Mononuclear cell (primary cell): ENCODE results near the gene PRCC. TPM values are rescaled to one million over a fixed set of nuclear protein-coding genes. Genes with fewer than 3 reads are reported as not detected.

Experiments used
- H3K27me3 ChIP-seq: 2 replicates; pipeline ENCODE4 v1.6.0; 2011; ENCODE audit warnings: low read length, control low read depth; ENCODE audit not compliant: insufficient read depth
- H3K4me1 ChIP-seq: 2 replicates; pipeline ENCODE4 v1.5.1; 2011; ENCODE audit warnings: mild to moderate bottlenecking, low read length, control low read depth; ENCODE audit not compliant: insufficient read depth
- H3K4me3 ChIP-seq: 2 replicates; pipeline ENCODE4 v1.5.1; 2011; ENCODE audit warnings: mild to moderate bottlenecking, low read length, moderate library complexity
- H3K9me3 ChIP-seq: 2 replicates; pipeline ENCODE4 v1.5.1; 2011; ENCODE audit warnings: low read depth, mild to moderate bottlenecking, control low read depth, low read length
- total RNA-seq: library from RNA; depleted of rRNA; stranded (reverse); fragments of >200 nt; gene quantifications from one replicate; pipeline ENCODE4 v1.2.3, GENCODE V29; 2012

Gene PRCC
- total RNA-seq, 1 donor = 19.6 TPM

- H3K4me1 ChIP-seq = peaks cover 5% of the 10 kb centered on the region
- H3K4me3 ChIP-seq = no peak overlapping the region
- H3K27me3 ChIP-seq = no peaks in the 10 kb centered on the region
- H3K9me3 ChIP-seq = no peaks in the 10 kb centered on the region
Observed at GRCh38 chr1:156795787-156796186, 28.5 kb downstream of the PRCC start.

- no peak overlapping the region for H3K4me3 ChIP-seq
- H3K9me3 ChIP-seq = no peaks in the 10 kb centered on the region
Observed at GRCh38 chr1:156796340-156797097, 29.2 kb downstream of the PRCC start.

GRCh38 chr1:156797212-156797871 lies 30.0 kb downstream of the PRCC start:
- no peaks in the 10 kb centered on the region for H3K9me3 ChIP-seq
- no peak overlapping the region for H3K4me3 ChIP-seq
- no peaks in the 10 kb centered on the region for H3K27me3 ChIP-seq
- peaks cover 7% of the 10 kb centered on the region for H3K4me1 ChIP-seq

More at GRCh38 chr1:156796340-156797097, 29.2 kb downstream of the PRCC start:
- no peaks in the 10 kb centered on the region for H3K27me3 ChIP-seq
- peaks cover 6% of the 10 kb centered on the region for H3K4me1 ChIP-seq

- no peak overlapping the region for H3K4me3 ChIP-seq
- H3K9me3 ChIP-seq = no peaks in the 10 kb centered on the region
- peaks cover 17% of the 10 kb centered on the region for H3K4me1 ChIP-seq
- no peaks in the 10 kb centered on the region for H3K27me3 ChIP-seq
Observed at GRCh38 chr1:156801409-156802121, 34.2 kb downstream of the PRCC start.

GRCh38 chr1:156802421-156802935 lies 35.1 kb downstream of the PRCC start:
- Histone ChIP-seq H3K27me3 (no peaks in the 10 kb centered on the region), H3K4me3 (no peak overlapping the region), H3K9me3 (no peaks in the 10 kb centered on the region), H3K4me1 (peaks cover 20% of the 10 kb centered on the region)

GRCh38 chr1:156803086-156803851 lies 35.9 kb downstream of the PRCC start:
- Histone ChIP-seq H3K9me3 (no peaks in the 10 kb centered on the region), H3K27me3 (no peaks in the 10 kb centered on the region), H3K4me3 (no peak overlapping the region), H3K4me1 (peaks cover 28% of the 10 kb centered on the region)

- H3K4me3 ChIP-seq = no peak overlapping the region
- H3K9me3 ChIP-seq = no peaks in the 10 kb centered on the region
- H3K27me3 ChIP-seq = no peaks in the 10 kb centered on the region
- peaks cover 30% of the 10 kb centered on the region for H3K4me1 ChIP-seq
Observed at GRCh38 chr1:156804026-156804425, 36.7 kb downstream of the PRCC start.

- no peaks in the 10 kb centered on the region for H3K9me3 ChIP-seq
- H3K4me1 ChIP-seq = peaks cover 30% of the 10 kb centered on the region
- no peaks in the 10 kb centered on the region for H3K27me3 ChIP-seq
- H3K4me3 ChIP-seq = no peak overlapping the region
Observed at GRCh38 chr1:156804572-156805243, 37.4 kb downstream of the PRCC start.

- no peaks in the 10 kb centered on the region for H3K9me3 ChIP-seq
- H3K4me3 ChIP-seq = no peak overlapping the region
- H3K27me3 ChIP-seq = no peaks in the 10 kb centered on the region
- H3K4me1 ChIP-seq = peaks cover 30% of the 10 kb centered on the region
Observed at GRCh38 chr1:156805766-156806511, 38.6 kb downstream of the PRCC start.

- Histone ChIP-seq H3K4me1 (peaks cover 29% of the 10 kb centered on the region), H3K4me3 (no peak overlapping the region), H3K27me3 (no peaks in the 10 kb centered on the region), H3K9me3 (no peaks in the 10 kb centered on the region)
Observed at GRCh38 chr1:156806512-156807440, 39.4 kb downstream of the PRCC start.

- no peaks in the 10 kb centered on the region for H3K9me3 ChIP-seq
- peaks cover 35% of the 10 kb centered on the region for H3K4me1 ChIP-seq
- H3K4me3 ChIP-seq = no peak overlapping the region
- no peaks in the 10 kb centered on the region for H3K27me3 ChIP-seq
Observed at GRCh38 chr1:156807627-156808026, 40.3 kb downstream of the PRCC start.

- Histone ChIP-seq H3K27me3 (no peaks in the 10 kb centered on the region), H3K9me3 (no peaks in the 10 kb centered on the region), H3K4me3 (no peak overlapping the region), H3K4me1 (peaks cover 43% of the 10 kb centered on the region)
Observed at GRCh38 chr1:156808186-156809030, 41.1 kb downstream of the PRCC start.
